ENCODE data around the gene ANP32B. TPM values are rescaled to one million over a fixed set of nuclear protein-coding genes. Genes with fewer than 3 reads are reported as not detected.

ANP32B gene
- total RNA-seq, 2 donors from 2014 or later = 133 to 183 TPM

GRCh38 chr9:98006127-98006796, 23.1 kb downstream of the ANP32B start:
- Histone ChIP-seq H3K27me3 (no peaks in the 10 kb centered on the region), H3K9me3 (no peaks in the 10 kb centered on the region), H3K4me1 (no peaks in the 10 kb centered on the region), H3K36me3 (peaks cover 3% of the 10 kb centered on the region), H3K4me3 (no peak overlapping the region), H3K9ac (ENCODE audit: low read depth in 2 of 2, low read length in 2 of 2) (no peak overlapping the region), H3K27ac (no peak overlapping the region)
- no peak for DNase-seq
- intact Hi-C loops (cut with DNase I) = no loop called here
- TF ChIP-seq CTCF (IDR thresholded peaks at IDR 0.05) = no peak

- H3K27me3 ChIP-seq = no peaks in the 10 kb centered on the region
- no peaks in the 10 kb centered on the region for H3K4me1 ChIP-seq
- H3K4me3 ChIP-seq = no peak overlapping the region
- no peaks in the 10 kb centered on the region for H3K9me3 ChIP-seq
- H3K27ac ChIP-seq = no peak overlapping the region
- H3K9ac ChIP-seq (ENCODE audit: low read depth in 2 of 2, low read length in 2 of 2) = no peak overlapping the region
- TF ChIP-seq CTCF (IDR thresholded peaks at IDR 0.05) = no peak
- peaks cover 3% of the 10 kb centered on the region for H3K36me3 ChIP-seq
- intact Hi-C loops (cut with DNase I) = no loop called here
- no peak for DNase-seq
Measured at GRCh38 chr9:98007251-98007928, 24.2 kb downstream of the ANP32B start.

- intact Hi-C loops (cut with DNase I) = no loop called here
- H3K36me3 ChIP-seq = peaks cover 3% of the 10 kb centered on the region
- TF ChIP-seq CTCF (IDR thresholded peaks at IDR 0.05) = no peak
Measured at GRCh38 chr9:98008764-98009163, 25.6 kb downstream of the ANP32B start.

GRCh38 chr9:98009437-98009836, 26.3 kb downstream of the ANP32B start:
- peaks cover 4% of the 10 kb centered on the region for H3K36me3 ChIP-seq
- H3K27me3 ChIP-seq = no peaks in the 10 kb centered on the region
- no peak for TF ChIP-seq CTCF (IDR thresholded peaks at IDR 0.05)
- H3K9me3 ChIP-seq = no peaks in the 10 kb centered on the region
- DNase-seq = no peak
- no peak overlapping the region for H3K4me3 ChIP-seq
- no peaks in the 10 kb centered on the region for H3K4me1 ChIP-seq
- intact Hi-C loops (cut with DNase I) = no loop called here
- no peak overlapping the region for H3K9ac ChIP-seq (ENCODE audit: low read depth in 2 of 2, low read length in 2 of 2)
- H3K27ac ChIP-seq = no peak overlapping the region

More at GRCh38 chr9:98008764-98009163, 25.6 kb downstream of the ANP32B start:
- DNase-seq = no peak
- no peak overlapping the region for H3K27ac ChIP-seq
- no peak overlapping the region for H3K9ac ChIP-seq (ENCODE audit: low read depth in 2 of 2, low read length in 2 of 2)
- no peaks in the 10 kb centered on the region for H3K27me3 ChIP-seq
- H3K4me1 ChIP-seq = no peaks in the 10 kb centered on the region
- H3K4me3 ChIP-seq = no peak overlapping the region
- no peaks in the 10 kb centered on the region for H3K9me3 ChIP-seq

GRCh38 chr9:98009936-98010335, 26.8 kb downstream of the ANP32B start:
- Histone ChIP-seq H3K4me3 (no peak overlapping the region), H3K27ac (no peak overlapping the region), H3K27me3 (no peaks in the 10 kb centered on the region), H3K9me3 (no peaks in the 10 kb centered on the region), H3K4me1 (no peaks in the 10 kb centered on the region), H3K9ac (ENCODE audit: low read depth in 2 of 2, low read length in 2 of 2) (no peak overlapping the region), H3K36me3 (peaks cover 9% of the 10 kb centered on the region)
- no peak for TF ChIP-seq CTCF (IDR thresholded peaks at IDR 0.05)
- intact Hi-C loops (cut with DNase I) = no loop called here
- DNase-seq = no peak
